ENCODE measurements around the gene CLMP.
"Not testable (repeated sequence)": the region's sequence is repeated elsewhere in the genome, so short reads cannot be mapped to it uniquely, and the experiment has no call there.

Gene CLMP

GRCh38 chr11:123129920-123130319, 65.1 kb downstream of the CLMP start:
- no peak for DNase-seq

GRCh38 chr11:123125169-123125568, 69.9 kb downstream of the CLMP start:
- DNase-seq: no peak

DNA sequence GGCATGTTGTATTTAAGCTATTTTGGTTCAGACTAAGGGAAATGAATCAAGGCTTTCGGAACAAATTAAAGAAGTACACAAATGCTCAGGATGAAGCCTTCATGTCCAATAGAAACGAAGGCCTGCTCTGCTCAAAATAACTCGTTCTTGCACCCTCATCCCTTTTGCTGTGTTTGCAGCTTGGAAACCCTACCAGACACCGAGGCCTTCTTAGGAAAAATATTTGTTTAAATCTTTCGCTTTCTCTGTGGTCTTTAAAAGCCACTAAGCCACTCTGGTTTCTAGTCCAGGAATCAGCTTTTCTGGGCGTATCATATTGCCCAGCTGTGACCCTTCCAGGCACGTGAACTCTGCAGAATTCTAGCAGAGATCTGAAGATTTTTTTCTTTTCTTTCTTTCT, 72.2 kb downstream of the CLMP start:
- no peak for DNase-seq

GRCh38 chr11:123122341-123122740, 72.7 kb downstream of the CLMP start:
- no peak for DNase-seq

- no peak for DNase-seq
Measured at GRCh38 chr11:123116486-123116885, 78.6 kb downstream of the CLMP start.

DNA sequence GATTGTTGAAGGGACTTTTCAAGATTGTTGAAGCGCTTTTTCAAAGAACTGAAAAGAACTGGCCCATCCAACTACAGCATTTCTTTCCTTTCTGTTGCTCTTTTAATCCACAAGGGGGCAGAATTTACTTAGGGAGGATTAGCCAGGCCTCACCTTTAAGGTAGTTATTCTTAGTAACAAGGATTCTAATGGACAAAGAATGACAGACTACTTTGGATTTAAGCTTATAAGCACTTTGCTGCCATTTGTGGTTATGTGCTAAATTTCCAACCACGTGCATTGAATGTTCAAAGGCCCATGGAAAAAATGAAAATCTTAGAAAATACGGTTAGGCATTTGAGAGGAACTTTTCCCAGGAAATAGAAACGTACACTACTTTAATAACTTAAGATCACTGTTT, 83.6 kb downstream of the CLMP start:
- DNase-seq: peak; percentile 65

DNA sequence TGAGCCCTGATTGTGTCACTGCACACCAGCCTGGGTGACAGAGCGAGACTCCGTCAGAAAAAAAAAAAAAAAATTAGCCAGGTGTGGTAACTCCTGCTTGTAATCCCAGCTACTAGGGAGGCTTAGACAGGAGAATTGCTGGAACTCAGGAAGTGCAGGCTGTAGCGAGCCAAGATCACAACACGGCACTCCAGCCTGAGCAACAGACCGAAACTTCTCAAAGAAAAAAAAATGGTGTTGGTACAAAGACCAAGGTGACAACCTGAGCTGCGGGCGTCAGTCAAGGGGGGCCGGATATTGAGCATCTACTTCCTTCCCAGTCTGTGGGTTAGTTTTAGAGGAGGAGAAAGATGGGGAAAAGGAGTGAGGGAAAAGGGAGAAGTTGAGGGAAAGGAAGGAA, 84.7 kb downstream of the CLMP start:
- no peak for DNase-seq

- no peak for DNase-seq
Measured at GRCh38 chr11:123107945-123108495, 87.0 kb downstream of the CLMP start.

DNA sequence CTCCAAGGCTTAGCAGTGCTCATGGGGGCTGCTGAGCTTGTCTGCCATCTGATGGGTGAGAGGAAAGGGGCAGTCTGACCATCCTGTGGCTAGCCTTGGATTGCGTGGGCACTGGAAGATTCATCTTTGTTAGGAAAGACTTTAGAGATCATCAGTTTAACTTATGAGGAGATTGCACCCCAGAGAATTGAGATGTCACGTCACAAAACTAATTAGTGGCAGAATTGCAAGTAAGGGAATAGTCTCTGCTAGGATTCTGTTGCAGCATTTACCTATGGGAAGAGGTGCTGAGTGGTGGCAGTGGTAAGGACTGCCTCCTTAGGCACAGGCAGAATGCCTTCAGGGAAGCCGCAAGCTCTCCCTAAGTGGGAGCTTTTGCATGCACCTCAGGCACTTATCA, 90.4 kb downstream of the CLMP start:
- DNase-seq: no peak

GRCh38 chr11:123103326-123103980, 91.6 kb downstream of the CLMP start:
- peak; percentile 68 for DNase-seq

DNA sequence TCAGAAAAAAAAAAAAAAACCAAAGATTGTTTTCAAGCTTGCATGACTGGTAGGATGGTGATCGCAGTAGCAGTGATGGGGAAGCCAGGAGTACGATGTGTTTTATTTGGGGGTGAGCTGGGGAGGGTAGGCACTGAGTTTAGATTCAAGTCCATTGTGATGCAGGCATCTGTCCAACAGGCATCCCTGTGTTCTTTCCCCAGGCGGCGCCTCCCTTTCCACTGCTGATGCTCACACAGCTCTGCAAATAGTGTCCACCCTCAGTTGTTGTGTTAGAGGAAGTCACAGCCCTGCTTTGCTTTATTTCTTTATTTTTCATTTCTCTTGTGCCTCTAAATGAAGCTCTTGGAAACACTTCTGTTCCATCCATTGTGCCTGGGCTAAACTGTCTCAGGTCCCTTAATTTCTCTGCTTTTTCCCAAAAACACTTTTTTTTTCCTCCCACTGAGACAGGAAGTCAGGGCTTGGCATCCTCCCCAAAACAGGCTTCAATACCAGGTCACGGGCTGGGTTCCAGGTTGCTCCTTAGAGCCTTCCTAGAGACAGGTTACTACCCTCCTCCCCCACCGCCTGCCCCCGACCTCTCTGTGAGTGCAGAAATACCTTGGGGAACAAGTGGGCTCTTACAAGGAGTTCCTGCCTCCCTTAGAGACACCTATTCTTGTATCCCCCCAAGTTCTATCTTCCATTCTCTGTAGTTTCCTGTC, 94.5 kb downstream of the CLMP start:
- no peak for DNase-seq

- no peak for DNase-seq
Measured at GRCh38 chr11:123098990-123099389, 96.1 kb downstream of the CLMP start.

GRCh38 chr11:123093739-123094138, 101.3 kb downstream of the CLMP start:
- DNase-seq: no peak

GRCh38 chr11:123091506-123091905, 103.5 kb downstream of the CLMP start:
- DNase-seq: no peak

DNA sequence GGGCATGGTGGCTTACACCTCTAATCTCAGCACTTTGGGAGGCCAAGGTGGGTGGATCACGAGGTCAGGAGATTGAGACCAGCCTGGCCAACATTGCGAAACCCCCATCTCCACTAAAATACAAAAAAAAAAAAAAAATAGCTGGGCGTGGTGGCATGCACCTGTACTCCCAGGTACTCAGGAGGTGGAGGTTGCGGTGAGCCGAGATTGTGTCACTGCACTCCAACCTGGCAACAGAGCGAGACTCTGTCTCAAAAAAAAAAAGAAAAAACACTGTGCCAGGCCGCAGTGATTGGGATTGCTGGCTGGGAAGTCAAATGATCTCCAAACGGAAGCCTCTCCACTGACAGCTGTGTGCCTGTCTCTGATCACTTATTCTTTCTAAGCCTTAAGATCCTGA, 104.9 kb downstream of the CLMP start:
- not testable (repeated sequence) for DNase-seq

DNA sequence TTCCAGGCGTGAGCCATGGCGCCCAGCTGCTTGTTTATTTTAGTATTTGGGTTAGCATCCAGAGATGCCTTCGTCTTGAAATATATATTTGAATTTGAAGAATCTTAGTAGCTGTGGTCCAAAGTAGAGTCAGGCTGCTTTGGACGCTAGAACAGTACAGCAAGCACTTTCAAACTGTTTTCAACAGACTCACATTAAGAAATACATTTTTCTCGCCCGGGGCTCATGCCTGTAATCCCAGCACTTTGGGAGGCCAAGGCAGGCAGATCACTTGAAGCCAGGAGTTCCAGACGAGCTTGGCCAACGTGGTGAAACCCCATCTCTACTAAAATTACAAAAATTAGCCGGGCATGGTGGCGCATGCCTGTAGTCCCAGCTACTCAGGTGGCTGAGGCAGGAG, 106.2 kb downstream of the CLMP start:
- DNase-seq: not testable (repeated sequence)

- peak; percentile 67 for DNase-seq
Measured at GRCh38 chr11:123087657-123088056, 107.4 kb downstream of the CLMP start.

DNA sequence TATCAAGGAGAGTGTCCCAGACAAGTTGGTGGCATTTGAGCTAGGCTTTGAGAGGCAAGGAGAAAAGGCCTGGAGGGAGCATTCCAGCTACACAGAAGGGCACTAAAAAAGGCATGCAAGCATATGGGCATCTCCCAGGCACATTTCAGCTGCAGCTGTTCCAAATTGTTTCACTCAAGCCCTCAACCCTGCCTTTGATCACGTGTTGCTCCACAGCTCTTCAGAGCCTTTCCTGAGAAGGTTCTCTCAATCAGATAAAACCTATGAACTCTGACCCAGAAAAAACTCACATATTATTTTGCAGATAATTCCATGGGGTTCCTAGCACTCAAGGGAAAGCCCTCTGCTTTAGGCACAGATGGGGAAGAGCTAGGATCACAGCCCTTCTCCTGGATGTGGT, 108.7 kb downstream of the CLMP start:
- DNase-seq: no peak

DNA sequence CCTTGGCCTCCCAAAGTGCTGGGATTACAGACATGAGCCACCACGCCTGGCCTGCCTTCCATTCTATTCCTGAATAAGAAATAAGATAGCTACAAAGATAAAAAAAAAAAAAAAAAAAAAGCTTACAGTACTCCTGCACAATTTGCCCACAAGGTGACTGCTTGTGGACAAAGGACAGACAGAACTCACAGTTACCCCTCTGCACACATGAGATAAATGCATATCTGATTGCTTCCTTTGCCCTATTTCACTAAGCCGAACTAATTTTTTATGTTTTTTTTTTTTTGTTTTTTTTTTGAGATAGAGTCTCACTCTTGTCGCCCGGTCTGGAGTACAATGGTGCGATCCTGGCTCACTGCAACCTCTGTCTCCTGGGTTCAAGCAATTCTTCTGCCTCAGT, 109.6 kb downstream of the CLMP start:
- DNase-seq: no peak

DNA sequence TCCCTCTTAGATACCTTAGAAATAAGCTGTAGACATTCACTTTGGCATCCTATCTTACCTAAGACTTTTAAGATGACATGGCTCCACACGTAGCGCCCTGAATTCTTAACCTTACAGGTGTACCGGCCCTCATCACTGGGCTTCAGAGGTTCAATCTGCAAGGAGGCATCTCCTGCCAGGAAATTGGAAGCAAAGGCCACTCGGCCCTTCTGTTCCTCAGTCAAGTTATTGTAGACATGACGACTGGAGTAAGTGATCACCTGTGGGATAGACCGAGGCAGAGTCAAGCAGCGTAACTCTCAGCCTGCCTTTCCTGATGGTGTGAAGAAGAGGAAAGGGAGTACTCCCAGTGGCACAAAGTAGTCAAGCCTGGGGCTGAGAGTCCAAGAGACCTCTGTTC, 110.6 kb downstream of the CLMP start:
- DNase-seq: no peak

GRCh38 chr11:123083623-123084029, 111.4 kb downstream of the CLMP start:
- peak; percentile 85 for DNase-seq

DNA sequence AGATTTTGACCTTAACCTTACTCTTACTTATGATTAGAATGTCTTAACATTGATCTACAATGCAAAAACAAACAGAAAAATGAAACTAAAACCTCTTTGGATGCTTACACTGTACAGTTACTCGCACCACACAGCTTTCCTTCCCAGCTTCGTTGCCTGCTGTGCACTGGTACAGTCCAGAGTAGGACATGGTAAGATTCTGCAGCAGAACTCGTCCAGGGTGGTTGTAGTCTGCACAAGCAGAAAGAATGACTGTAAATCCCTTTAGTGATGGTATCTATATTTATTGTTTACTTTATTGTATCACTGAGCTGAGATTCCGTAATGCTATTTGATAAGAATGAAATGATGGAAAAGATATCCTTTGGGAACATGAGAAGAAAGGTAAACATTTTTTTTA, 112.1 kb downstream of the CLMP start:
- peak; percentile 25 for DNase-seq

DNA sequence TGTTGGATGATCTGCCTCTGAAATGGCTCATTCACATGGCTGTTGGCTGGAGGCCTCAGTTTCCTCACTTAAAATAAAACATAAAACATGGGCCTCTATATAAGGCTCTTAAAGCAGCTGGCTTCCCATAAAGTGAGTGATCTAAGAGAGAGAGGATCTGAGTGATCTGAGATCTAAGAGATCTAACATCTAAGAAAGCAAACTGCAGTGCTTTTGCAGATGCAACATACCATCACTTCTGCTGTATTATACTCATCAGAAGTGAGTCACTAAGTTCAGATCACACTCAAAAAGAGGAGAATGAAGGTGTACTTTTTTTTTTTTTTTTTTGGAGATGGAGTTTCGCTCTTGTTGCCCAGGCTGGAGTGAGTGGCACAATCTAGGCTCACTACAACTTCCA, 115.0 kb downstream of the CLMP start:
- DNase-seq: no peak

- DNase-seq: no peak
Measured at GRCh38 chr11:123076484-123076883, 118.6 kb downstream of the CLMP start.

Measured in CD4-positive, alpha-beta T cell treated with Interleukin-10 for 1 hour (primary cell).